GM19467 (cell line): ENCODE data around the gene DGCR2.
"Not testable (repeated sequence)": the region's sequence is repeated elsewhere in the genome, so short reads cannot be mapped to it uniquely, and the experiment has no call there.

Source experiments
- ATAC-seq: cut with Tn5 transposase; IDR thresholded peaks from one replicate; pipeline ENCODE4 v1.9.1; 2021; ENCODE audit warnings: mild to moderate bottlenecking, moderate library complexity; ENCODE audit not compliant: unreplicated experiment

DGCR2 gene

DNA sequence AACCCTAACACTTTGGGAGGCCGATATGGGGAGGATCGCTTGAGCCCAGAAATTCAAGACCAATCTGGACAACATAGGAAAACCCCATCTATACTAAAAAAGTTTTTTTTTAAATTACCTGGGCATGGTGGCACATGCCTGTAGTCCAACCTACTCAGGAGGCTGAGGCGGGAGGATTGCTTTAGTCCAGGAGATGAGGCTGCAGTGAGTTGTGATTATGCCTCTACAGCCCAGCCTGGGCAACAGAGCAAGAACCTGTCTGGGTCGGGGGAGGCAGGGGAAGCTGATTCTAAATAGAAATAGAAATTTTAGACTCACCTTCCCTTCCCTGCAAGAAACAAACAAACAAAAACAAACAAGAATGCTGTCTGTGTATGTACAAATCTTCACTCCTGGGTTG, 133.3 kb downstream of the DGCR2 start:
- no peak for ATAC-seq

DNA sequence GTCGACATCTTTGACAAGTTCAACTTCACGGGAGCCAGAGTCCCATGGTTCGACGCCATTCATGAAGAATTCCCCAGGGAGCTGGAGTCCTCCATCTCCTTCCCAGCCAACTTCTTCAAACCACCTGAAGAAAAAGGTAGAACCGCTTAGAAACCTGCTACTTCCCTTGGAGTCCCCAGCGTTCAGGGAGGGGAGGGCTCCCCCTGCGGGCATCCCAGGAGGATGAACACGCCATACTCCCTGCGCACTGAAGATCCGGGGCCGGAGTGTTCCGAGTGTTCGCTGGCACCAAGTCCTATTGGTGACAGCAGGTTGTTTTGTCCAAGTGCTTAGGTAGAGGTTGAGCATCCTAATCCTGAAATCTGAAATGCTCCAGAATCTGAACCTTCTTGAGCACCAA, 134.4 kb downstream of the DGCR2 start:
- ATAC-seq, result no peak

DNA sequence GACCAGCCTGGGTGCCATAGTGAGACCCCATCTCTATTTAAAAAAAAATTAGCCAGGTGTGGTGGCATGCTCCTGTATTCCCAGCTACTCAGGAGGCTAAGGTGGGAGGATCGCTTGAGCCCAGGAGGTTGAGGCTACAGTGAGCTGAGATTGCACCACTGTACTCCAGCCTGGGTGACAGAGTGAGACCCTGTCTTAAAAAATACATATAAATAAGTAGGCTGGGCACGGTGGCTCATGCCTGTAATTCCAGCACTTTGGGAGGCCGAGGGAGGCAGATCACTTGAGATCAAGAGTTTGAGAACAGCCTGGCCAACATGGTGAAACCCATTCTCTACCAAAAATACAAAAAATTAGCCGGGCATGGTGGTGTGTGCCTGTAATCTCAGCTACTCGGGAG, 135.1 kb downstream of the DGCR2 start:
- not testable (repeated sequence) for ATAC-seq
